A375 (cell line): ENCODE measurements around the gene ACYP2. TPM values are rescaled to one million over a fixed set of nuclear protein-coding genes. Genes with fewer than 3 reads are reported as not detected.

Experiments
- small RNA-seq: library from RNA; depleted of rRNA; stranded (forward); fragments of <200 nt; gene quantifications from one replicate; pipeline ENCODE3, GENCODE V24; 2014
- total RNA-seq: library from RNA; depleted of rRNA; stranded (reverse); fragments of >200 nt; shearing (Covaris generic); gene quantifications from 2 replicates; pipeline ENCODE4 v1.2.3, GENCODE V29; 2014; rRNA removed

Gene ACYP2
- total RNA-seq: 4.7 and 7.2 TPM in 2 replicates

GRCh38 chr2:54115284-54116137 lies at the start of gene ACYP2:
ACYP2 (plus strand) TSS chr2:54115615.

GRCh38 chr2:54256091-54256694 lies 140.8 kb downstream of the ACYP2 start, which contains the start of gene TSPYL6:
TSPYL6 (minus strand) TSS chr2:54256229; CDS start chr2:54256151, 78 bp downstream.

Small RNA genes within 50 kb of the gene (small RNA-seq; reads per million reads assigned to genes)
- gene RNU7-172P: not detected

Other genes with a start within 250 kb of the ACYP2 start
- 46.4 and 47.2 TPM in 2 replicates for gene PSME4, start 144.6 kb upstream of the ACYP2 start, total RNA-seq
- gene TSPYL6, start 140.6 kb downstream of the ACYP2 start, total RNA-seq: not detected in 2 replicates